Left renal pelvis (tissue), 4 donors: ENCODE data around the gene SMG5. TPM values are rescaled to one million over a fixed set of nuclear protein-coding genes. Genes with fewer than 3 reads are reported as not detected.
"Not testable (repeated sequence)": the region's sequence is repeated elsewhere in the genome, so short reads cannot be mapped to it uniquely, and the experiment has no call there.

Experiments used
- DNase-seq, 4 donors: peaks; one replicate each; pipeline ENCODE4 v3.0.0-alpha.2; 2013; ENCODE audit warnings: low read depth in 4 of 4, low spot score in 3 of 4
- polyA plus RNA-seq, 4 donors: library from polyadenylated mRNA; unstranded; fragments of 120-200 nt; gene quantifications; one replicate each; pipeline ENCODE4 v1.2.1, GENCODE V29; 2013; ENCODE audit not compliant: insufficient read length in 4 of 4

Gene SMG5, protein sequence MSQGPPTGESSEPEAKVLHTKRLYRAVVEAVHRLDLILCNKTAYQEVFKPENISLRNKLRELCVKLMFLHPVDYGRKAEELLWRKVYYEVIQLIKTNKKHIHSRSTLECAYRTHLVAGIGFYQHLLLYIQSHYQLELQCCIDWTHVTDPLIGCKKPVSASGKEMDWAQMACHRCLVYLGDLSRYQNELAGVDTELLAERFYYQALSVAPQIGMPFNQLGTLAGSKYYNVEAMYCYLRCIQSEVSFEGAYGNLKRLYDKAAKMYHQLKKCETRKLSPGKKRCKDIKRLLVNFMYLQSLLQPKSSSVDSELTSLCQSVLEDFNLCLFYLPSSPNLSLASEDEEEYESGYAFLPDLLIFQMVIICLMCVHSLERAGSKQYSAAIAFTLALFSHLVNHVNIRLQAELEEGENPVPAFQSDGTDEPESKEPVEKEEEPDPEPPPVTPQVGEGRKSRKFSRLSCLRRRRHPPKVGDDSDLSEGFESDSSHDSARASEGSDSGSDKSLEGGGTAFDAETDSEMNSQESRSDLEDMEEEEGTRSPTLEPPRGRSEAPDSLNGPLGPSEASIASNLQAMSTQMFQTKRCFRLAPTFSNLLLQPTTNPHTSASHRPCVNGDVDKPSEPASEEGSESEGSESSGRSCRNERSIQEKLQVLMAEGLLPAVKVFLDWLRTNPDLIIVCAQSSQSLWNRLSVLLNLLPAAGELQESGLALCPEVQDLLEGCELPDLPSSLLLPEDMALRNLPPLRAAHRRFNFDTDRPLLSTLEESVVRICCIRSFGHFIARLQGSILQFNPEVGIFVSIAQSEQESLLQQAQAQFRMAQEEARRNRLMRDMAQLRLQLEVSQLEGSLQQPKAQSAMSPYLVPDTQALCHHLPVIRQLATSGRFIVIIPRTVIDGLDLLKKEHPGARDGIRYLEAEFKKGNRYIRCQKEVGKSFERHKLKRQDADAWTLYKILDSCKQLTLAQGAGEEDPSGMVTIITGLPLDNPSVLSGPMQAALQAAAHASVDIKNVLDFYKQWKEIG
- 10 to 100 TPM; 34.1 to 70.1 (median 56.0) TPM for polyA plus RNA-seq

DNA sequence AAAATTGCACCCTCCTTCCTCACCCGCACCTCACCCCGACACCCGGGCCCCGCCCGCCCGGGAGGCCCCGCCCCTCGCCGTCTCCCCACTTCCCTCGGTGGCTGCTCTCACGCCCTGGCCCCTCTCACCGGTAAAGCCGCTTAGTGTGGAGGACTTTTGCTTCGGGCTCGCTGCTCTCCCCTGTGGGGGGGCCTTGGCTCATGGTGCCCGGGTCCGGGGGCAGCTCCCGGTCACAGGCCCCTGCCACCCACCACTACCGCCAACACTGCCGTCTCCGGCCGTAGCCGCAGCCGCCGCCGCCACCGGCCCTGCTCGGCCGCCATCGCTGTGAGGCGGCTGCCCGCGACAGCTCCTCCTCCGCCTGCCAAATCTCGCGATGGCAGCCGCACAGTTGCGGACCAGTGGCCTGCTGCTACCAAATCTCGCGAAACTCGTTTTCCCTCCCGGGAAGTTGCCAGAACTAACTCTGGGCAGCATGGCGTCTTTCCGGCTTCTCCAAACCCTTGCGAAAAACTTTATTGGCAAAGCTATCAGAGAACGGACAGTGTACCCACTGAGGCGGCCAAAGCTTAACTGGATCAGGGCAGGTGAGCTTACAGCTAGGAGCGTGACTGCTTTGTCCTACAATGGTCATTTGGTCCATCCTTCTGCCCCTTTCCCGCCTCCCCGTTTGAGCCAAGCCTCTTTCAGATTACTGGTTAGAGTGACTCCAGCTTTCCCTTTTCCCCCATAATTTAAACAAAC is at the start of gene SMG5:
TSS of gene SMG5 (minus strand) at position 347 of the 744 bp plus-strand sequence. CDS start at position 202, 145 bp downstream.
- DNase-seq: peak; percentile 93 to 99 (median 98)

GRCh38 chr1:156323179-156323578 is 40.6 kb upstream of the SMG5 start:
- not testable (repeated sequence) for DNase-seq

GRCh38 chr1:156320560-156320959 is 37.9 kb upstream of the SMG5 start:
- DNase-seq: no peak

DNA sequence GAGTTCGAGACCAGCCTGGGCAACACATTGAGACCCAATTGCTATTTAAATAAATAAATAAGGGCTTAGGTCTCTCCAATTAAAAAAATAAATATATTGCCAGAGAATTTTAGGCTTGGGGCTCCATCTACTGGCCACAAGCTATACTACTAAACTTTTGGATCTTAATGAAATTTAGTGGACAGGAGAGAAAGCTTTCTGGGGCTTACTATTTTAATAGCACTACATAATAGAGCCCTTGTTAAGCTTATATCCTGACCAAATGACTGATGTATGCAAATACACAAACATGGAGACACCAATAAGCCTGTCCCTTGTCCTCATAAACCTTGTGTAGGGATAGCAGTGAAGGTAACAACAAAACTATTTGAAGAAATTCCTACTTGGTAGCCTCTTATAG is 37.0 kb upstream of the SMG5 start:
- no peak for DNase-seq

DNA sequence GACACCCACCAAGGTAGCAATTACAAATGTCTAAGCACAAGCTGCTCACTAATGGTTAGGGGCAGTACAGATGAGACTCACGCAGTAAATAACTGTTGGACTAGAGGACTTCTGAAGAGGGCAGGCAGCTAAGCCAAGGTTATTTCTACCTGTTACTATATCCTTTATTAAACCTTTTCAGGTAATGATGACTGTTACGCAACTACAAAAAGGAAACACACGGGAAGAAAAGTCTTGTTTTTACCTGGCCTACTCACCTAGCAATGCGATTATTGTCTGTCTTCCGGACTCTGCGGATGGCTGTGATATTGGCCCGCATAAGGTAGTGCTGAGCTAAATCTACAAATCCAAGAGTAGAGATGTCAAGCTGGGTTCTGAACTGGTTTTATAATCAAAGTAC is 34.3 kb upstream of the SMG5 start:
- DNase-seq: no peak

- DNase-seq: no peak
Measured at GRCh38 chr1:156310962-156311361, 28.3 kb upstream of the SMG5 start.

GRCh38 chr1:156308078-156308477 is 25.5 kb upstream of the SMG5 start:
- DNase-seq: no peak

DNA sequence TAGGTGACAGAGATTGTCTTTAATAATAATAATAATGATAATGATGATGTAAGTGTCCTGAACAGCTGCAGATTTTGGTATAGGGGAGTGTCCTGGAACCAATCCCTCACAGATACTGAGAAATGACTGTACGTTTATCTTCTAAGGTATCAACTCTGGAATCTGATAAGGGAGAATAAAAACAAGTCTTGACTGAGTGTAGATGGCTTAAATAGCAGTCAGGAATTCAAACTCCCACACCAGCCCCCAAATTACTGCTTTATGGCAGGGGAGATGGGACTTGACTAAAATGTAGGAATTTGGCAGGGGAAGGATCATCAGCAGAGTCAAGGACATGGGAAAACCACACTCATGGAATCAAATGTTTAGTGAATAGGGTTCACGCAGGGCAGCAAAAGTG is 22.6 kb upstream of the SMG5 start:
- DNase-seq: no peak

GRCh38 chr1:156303241-156303640 is 20.6 kb upstream of the SMG5 start:
- DNase-seq: no peak

DNA sequence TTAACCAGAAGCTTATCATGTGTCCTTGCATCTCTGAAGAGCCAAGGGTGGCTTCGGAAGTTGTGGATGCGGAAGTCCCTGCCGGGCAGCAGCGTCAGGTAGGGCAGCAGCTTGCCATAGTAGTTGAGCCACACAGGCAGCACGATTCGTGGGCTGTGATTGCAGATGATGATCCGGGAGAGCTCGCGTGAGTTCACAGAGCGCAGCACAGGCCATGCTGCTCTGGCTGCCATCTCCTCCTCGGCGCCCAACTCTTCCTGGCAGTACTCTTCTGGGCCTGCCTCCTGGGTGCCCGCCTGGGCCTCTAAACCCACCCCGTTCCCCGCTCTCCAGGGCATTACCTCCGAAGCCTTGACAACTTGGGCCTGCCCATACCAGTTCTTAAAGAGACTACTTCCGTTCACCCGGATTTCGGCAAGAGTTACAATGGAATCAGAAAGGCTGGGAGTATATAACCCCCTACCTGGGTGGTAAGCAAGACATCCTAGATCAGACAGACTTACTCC is 16.3 kb upstream of the SMG5 start, which contains the start of gene VHLL:
TSS of gene VHLL (minus strand) at position 456 of the 506 bp plus-strand sequence. CDS start at position 338, 118 bp downstream.
- no peak for DNase-seq

- peak in 1 of 4 donors; percentile 64 for DNase-seq
Measured at GRCh38 chr1:156295391-156295947, 12.8 kb upstream of the SMG5 start, which contains the start of gene GLMP. Gene GLMP (minus strand): TSS chr1:156295679. CDS start chr1:156295645, 34 bp downstream.

- DNase-seq: no peak
Measured at GRCh38 chr1:156293895-156294294, 11.3 kb upstream of the SMG5 start.

- no peak for DNase-seq
Measured at GRCh38 chr1:156293098-156293434, 10.4 kb upstream of the SMG5 start.

DNA sequence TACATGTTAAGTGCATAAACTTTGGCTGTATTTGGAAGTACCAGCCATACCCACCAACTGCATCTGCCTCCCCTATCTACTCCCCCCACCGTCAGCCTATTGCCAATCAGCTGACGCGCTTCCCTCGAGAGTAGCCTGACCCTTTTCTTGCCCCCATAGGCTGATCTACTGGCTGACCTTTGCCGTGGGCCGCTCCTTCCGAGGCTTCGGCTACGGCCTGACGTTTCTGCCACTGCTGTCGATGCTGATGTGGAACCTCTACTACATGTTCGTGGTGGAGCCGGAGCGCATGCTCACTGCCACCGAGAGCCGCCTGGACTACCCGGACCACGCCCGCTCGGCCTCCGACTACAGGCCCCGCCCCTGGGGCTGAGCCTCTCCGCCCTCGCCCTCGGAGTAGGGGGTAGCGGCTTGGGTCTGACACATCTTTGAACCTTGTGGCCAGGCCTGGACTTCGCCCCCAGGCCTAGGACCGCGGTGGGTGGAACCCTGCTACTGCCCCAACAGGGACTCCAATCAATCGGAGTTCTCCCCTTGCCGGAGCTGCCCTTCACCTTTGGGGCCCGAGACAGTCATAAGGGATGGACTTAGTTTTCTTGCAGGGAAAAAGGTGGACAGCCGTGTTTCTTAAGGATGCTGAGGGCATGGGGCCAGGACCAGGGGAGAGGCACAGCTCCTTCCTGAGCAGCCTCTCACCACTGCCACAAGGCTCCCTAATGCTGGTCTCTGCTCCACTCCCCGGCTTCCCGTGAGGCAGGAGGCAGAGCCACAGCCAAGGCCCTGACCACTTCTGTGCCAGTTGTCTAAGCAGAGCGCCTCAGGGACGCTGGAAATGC is 8.8 kb upstream of the SMG5 start:
- peak in 2 of 4 donors; percentile 42 to 50 for DNase-seq

GRCh38 chr1:156289857-156290256 is 7.2 kb upstream of the SMG5 start:
- DNase-seq: no peak

GRCh38 chr1:156286061-156286460 is 3.4 kb upstream of the SMG5 start:
- no peak for DNase-seq

DNA sequence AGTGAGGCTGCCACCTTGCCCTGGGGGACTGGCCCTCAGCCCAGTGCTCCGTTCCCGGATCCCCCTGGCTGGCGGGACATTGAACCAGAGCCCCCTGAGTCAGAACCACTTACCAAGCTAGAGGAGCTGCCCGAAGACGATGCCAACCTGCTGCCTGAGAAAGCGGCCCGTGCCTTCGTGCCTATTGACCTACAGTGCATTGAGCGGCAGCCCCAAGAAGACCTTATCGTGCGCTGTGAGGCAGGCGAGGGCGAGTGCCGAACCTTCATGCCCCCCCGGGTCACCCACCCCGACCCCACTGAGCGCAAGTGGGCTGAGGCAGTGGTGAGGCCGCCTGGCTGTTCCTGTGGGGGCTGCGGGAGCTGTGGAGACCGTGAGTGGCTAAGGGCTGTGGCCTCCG is 2.8 kb upstream of the SMG5 start:
- DNase-seq: no peak

DNA sequence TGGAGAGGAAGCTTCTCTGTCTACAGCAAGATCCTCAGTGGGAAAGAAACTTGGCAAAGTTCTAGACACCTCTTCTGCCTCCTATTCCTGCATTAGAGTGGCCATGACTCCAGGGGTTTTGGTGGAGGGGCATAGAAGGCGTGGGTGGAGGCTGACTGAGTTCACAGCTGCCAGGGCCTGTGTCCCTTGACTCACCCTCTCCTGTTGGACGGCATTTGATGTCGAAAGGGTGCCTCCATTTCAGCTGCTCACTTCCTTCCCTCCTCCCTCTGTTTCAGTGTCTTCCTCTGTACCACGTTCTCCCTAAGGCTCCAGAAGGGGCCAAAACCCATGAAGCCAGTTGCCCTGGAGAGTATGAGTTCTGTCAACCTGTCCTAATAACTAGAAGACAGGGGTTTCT is 2.1 kb upstream of the SMG5 start:
- DNase-seq: no peak

- no peak for DNase-seq
Measured at GRCh38 chr1:156284112-156284511, 1.5 kb upstream of the SMG5 start, which contains the start of gene TMEM79. Gene TMEM79 (plus strand): TSS chr1:156284325. CDS start chr1:156285227, 902 bp downstream.
